Activated CD8-positive, alpha-beta T cell treated with anti-CD3 and anti-CD28 coated beads, Interleukin-2, amount 10 ng/mL, durations not matched to agents 7 days and 5 days (primary cell): ENCODE data around the gene SIVA1. TPM values are rescaled to one million over a fixed set of nuclear protein-coding genes. Genes with fewer than 3 reads are reported as not detected.

Experiments
- ATAC-seq: fragments of 150-1000 bp; cut with Tn5 transposase; one replicate; pipeline ENCODE4 v1.10.0; 2021; ENCODE audit warnings: moderate library complexity
- CTCF ChIA-PET: fragments of 350-600 bp; sonication (Branson Sonifier 250); formaldehyde crosslinking; loops from one replicate; lab custom pipeline; 2021; ENCODE audit warnings: antibody characterized with exemption; lab: Charles Lee
- POLR2A ChIA-PET: fragments of 350-600 bp; sonication (Branson Sonifier 250); formaldehyde crosslinking; loops from one replicate; lab custom pipeline; 2021; ENCODE audit warnings: antibody characterized with exemption; lab: Charles Lee
- DNase-seq: peaks from one replicate; pipeline ENCODE4 v3.0.0-alpha.2; 2020
- H3K27ac Mint-ChIP-seq: one replicate; pipeline ENCODE4 v1.8.0; 2021; ENCODE audit warnings: mild to moderate bottlenecking, mixed read lengths
- H3K27me3 Mint-ChIP-seq: one replicate; pipeline ENCODE4 v1.8.0; 2021; ENCODE audit warnings: low read depth, mixed read lengths
- H3K36me3 Mint-ChIP-seq: one replicate; pipeline ENCODE4 v1.8.0; 2021; ENCODE audit warnings: low read depth, mixed read lengths
- H3K4me1 Mint-ChIP-seq: one replicate; pipeline ENCODE4 v1.8.0; 2021; ENCODE audit warnings: low read depth, mixed read lengths
- H3K4me3 Mint-ChIP-seq: one replicate; pipeline ENCODE4 v1.8.0; 2021; ENCODE audit warnings: mild to moderate bottlenecking, mixed read lengths
- H3K9me3 Mint-ChIP-seq: one replicate; pipeline ENCODE4 v1.8.0; 2022; ENCODE audit warnings: mixed read lengths; ENCODE audit not compliant: insufficient read depth
- total RNA-seq, 2 experiments: library from RNA; stranded (reverse); gene quantifications; one replicate each; pipeline ENCODE4 v1.2.3, GENCODE V29; 2021

Gene SIVA1
- total RNA-seq, 2 experiments from 2014 or later: 175 to 186 TPM

GRCh38 chr14:104730487-104730886 is 22.5 kb upstream of the SIVA1 start:
- no peaks in the 10 kb centered on the region for H3K36me3 Mint-ChIP-seq
- H3K9me3 Mint-ChIP-seq: no peaks in the 10 kb centered on the region
- DNase-seq (no peak), ATAC-seq (no peak)
- ChIA-PET POLR2A (no interaction called here), CTCF (no interaction called here)
- no peaks in the 10 kb centered on the region for H3K27me3 Mint-ChIP-seq
- no peaks in the 10 kb centered on the region for H3K4me1 Mint-ChIP-seq
- no peak overlapping the region for H3K4me3 Mint-ChIP-seq
- H3K27ac Mint-ChIP-seq: no peak overlapping the region

- Mint-ChIP-seq H3K27ac (no peak overlapping the region), H3K27me3 (no peaks in the 10 kb centered on the region), H3K36me3 (no peaks in the 10 kb centered on the region), H3K4me1 (no peaks in the 10 kb centered on the region), H3K4me3 (no peak overlapping the region), H3K9me3 (no peaks in the 10 kb centered on the region)
- no peak for ATAC-seq
- ChIA-PET POLR2A (no interaction called here), CTCF (interaction anchor here (1.0 kb wide), 1 partner anchor 19 kb away, joined by 6 read pairs; no protein-coding TSS in a partner anchor)
- no peak for DNase-seq
These were observed 21.3 kb upstream of the SIVA1 start for GRCh38 chr14:104731320-104732294.

- CTCF ChIA-PET: no interaction called here
- DNase-seq (no peak), ATAC-seq (no peak)
- no peaks in the 10 kb centered on the region for H3K36me3 Mint-ChIP-seq
- H3K4me3 Mint-ChIP-seq: no peak overlapping the region
- H3K4me1 Mint-ChIP-seq: no peaks in the 10 kb centered on the region
- POLR2A ChIA-PET: no interaction called here
- H3K27me3 Mint-ChIP-seq: no peaks in the 10 kb centered on the region
- no peaks in the 10 kb centered on the region for H3K9me3 Mint-ChIP-seq
- H3K27ac Mint-ChIP-seq: no peak overlapping the region
These were observed 20.6 kb upstream of the SIVA1 start for GRCh38 chr14:104732355-104732804.

GRCh38 chr14:104732931-104733681 is 19.8 kb upstream of the SIVA1 start:
- ATAC-seq (no peak), DNase-seq (no peak)
- no peaks in the 10 kb centered on the region for H3K4me1 Mint-ChIP-seq
- no peaks in the 10 kb centered on the region for H3K9me3 Mint-ChIP-seq
- ChIA-PET CTCF (interaction anchor here (0.9 kb wide), 2 partner anchors 9 to 84 kb away, joined by 3 to 4 read pairs; partner anchors contain the start of gene ADSS1), POLR2A (no interaction called here)
- no peak overlapping the region for H3K27ac Mint-ChIP-seq
- no peaks in the 10 kb centered on the region for H3K36me3 Mint-ChIP-seq
- peaks cover 2% of the 10 kb centered on the region for H3K27me3 Mint-ChIP-seq
- no peak overlapping the region for H3K4me3 Mint-ChIP-seq

GRCh38 chr14:104734051-104734587 is 18.8 kb upstream of the SIVA1 start:
- no peaks in the 10 kb centered on the region for H3K4me1 Mint-ChIP-seq
- H3K4me3 Mint-ChIP-seq: no peak overlapping the region
- ATAC-seq (no peak), DNase-seq (no peak)
- CTCF ChIA-PET: interaction anchor here (0.9 kb wide), 2 partner anchors 10 to 83 kb away, joined by 3 to 4 read pairs; partner anchors contain the start of gene ADSS1
- H3K9me3 Mint-ChIP-seq: no peaks in the 10 kb centered on the region
- H3K27me3 Mint-ChIP-seq: peaks cover 2% of the 10 kb centered on the region
- H3K27ac Mint-ChIP-seq: no peak overlapping the region
- no peaks in the 10 kb centered on the region for H3K36me3 Mint-ChIP-seq
- POLR2A ChIA-PET: no interaction called here

- ATAC-seq: no peak
- Mint-ChIP-seq H3K9me3 (no peaks in the 10 kb centered on the region), H3K27ac (no peak overlapping the region), H3K4me1 (no peaks in the 10 kb centered on the region), H3K4me3 (no peak overlapping the region), H3K36me3 (no peaks in the 10 kb centered on the region), H3K27me3 (peaks cover 2% of the 10 kb centered on the region)
- no peak for DNase-seq
- CTCF ChIA-PET: no interaction called here
- POLR2A ChIA-PET: no interaction called here
These were observed 18.4 kb upstream of the SIVA1 start for GRCh38 chr14:104734601-104734990.

- DNase-seq (no peak), ATAC-seq (no peak)
- Mint-ChIP-seq H3K27ac (no peak overlapping the region), H3K36me3 (no peaks in the 10 kb centered on the region), H3K27me3 (peaks cover 2% of the 10 kb centered on the region), H3K4me3 (no peak overlapping the region), H3K4me1 (no peaks in the 10 kb centered on the region), H3K9me3 (no peaks in the 10 kb centered on the region)
- CTCF ChIA-PET: no interaction called here
- POLR2A ChIA-PET: no interaction called here
These were observed 17.8 kb upstream of the SIVA1 start for GRCh38 chr14:104734991-104735779.

GRCh38 chr14:104735830-104736642 is 16.9 kb upstream of the SIVA1 start:
- CTCF ChIA-PET: interaction anchor here (1.3 kb wide), 1 partner anchor 13 kb away, joined by 3 read pairs; no protein-coding TSS in a partner anchor
- H3K27me3 Mint-ChIP-seq: peaks cover 2% of the 10 kb centered on the region
- no peaks in the 10 kb centered on the region for H3K9me3 Mint-ChIP-seq
- H3K4me1 Mint-ChIP-seq: no peaks in the 10 kb centered on the region
- ATAC-seq (no peak), DNase-seq (no peak)
- H3K27ac Mint-ChIP-seq: no peak overlapping the region
- H3K36me3 Mint-ChIP-seq: no peaks in the 10 kb centered on the region
- POLR2A ChIA-PET: no interaction called here
- no peak overlapping the region for H3K4me3 Mint-ChIP-seq

GRCh38 chr14:104738375-104739019 is 14.4 kb upstream of the SIVA1 start:
- CTCF ChIA-PET: interaction anchor here (1.0 kb wide), 1 partner anchor 15 kb away, joined by 3 read pairs; no protein-coding TSS in a partner anchor
- H3K27me3 Mint-ChIP-seq: peaks cover 2% of the 10 kb centered on the region
- H3K4me3 Mint-ChIP-seq: no peak overlapping the region

GRCh38 chr14:104739026-104739425 is 13.9 kb upstream of the SIVA1 start:
- CTCF ChIA-PET: interaction anchor here (1.0 kb wide), 1 partner anchor 16 kb away, joined by 3 read pairs; no protein-coding TSS in a partner anchor
- POLR2A ChIA-PET: interaction anchor here (0.7 kb wide), 1 partner anchor 13 kb away, joined by 3 read pairs; no protein-coding TSS in a partner anchor

More at GRCh38 chr14:104738375-104739019, 14.4 kb upstream of the SIVA1 start:
- H3K27ac Mint-ChIP-seq: no peak overlapping the region
- POLR2A ChIA-PET: interaction anchor here (1.7 kb wide), 1 partner anchor 14 kb away, joined by 6 read pairs; the partner anchor contains the start of gene SIVA1
- no peak for ATAC-seq
- H3K4me1 Mint-ChIP-seq: no peaks in the 10 kb centered on the region
- H3K36me3 Mint-ChIP-seq: no peaks in the 10 kb centered on the region
- DNase-seq: no peak
- H3K9me3 Mint-ChIP-seq: no peaks in the 10 kb centered on the region

More at GRCh38 chr14:104739026-104739425, 13.9 kb upstream of the SIVA1 start:
- H3K27me3 Mint-ChIP-seq: peaks cover 2% of the 10 kb centered on the region
- ATAC-seq (no peak), DNase-seq (no peak)
- H3K36me3 Mint-ChIP-seq: no peaks in the 10 kb centered on the region
- H3K27ac Mint-ChIP-seq: no peak overlapping the region
- no peaks in the 10 kb centered on the region for H3K4me1 Mint-ChIP-seq
- no peak overlapping the region for H3K4me3 Mint-ChIP-seq
- H3K9me3 Mint-ChIP-seq: no peaks in the 10 kb centered on the region
